Measurements from ENCODE around the gene INSYN1.
A peak's percentile ranks its signal among the peaks of the same experiment; 100 is the strongest.

The INSYN1 gene

DNA sequence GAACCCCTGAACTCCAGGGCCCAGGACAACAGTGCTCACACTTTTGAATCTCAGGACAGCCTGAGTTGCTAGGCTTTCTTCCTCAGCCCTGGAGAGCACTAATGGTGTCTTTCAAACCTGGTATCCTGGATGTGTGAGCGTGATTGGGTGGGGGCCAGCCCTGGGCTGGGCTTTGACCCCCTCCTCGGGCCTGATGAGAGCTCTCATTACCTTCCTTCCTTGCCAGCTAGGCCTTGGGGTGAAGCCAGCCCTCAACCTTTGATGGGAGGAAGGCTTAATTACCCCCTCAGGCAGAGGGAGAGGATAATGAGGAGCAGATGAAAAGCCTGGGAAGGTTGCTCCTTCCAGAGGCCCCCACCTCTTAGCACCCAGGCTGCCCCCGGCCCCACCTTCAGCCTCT, 31.1 kb upstream of the INSYN1 start:
- TF ChIP-seq, protein P1, sequence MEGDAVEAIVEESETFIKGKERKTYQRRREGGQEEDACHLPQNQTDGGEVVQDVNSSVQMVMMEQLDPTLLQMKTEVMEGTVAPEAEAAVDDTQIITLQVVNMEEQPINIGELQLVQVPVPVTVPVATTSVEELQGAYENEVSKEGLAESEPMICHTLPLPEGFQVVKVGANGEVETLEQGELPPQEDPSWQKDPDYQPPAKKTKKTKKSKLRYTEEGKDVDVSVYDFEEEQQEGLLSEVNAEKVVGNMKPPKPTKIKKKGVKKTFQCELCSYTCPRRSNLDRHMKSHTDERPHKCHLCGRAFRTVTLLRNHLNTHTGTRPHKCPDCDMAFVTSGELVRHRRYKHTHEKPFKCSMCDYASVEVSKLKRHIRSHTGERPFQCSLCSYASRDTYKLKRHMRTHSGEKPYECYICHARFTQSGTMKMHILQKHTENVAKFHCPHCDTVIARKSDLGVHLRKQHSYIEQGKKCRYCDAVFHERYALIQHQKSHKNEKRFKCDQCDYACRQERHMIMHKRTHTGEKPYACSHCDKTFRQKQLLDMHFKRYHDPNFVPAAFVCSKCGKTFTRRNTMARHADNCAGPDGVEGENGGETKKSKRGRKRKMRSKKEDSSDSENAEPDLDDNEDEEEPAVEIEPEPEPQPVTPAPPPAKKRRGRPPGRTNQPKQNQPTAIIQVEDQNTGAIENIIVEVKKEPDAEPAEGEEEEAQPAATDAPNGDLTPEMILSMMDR (conservative IDR thresholded peaks at IDR 0.05; ENCODE audit: low read depth, low read length): no peak
- no peak for DNase-seq (ENCODE audit: low read depth)
- H3K4me3 ChIP-seq (ENCODE audit: low read depth, low read length): no peak overlapping the region

- H3K4me3 ChIP-seq (ENCODE audit: low read depth, low read length): no peak overlapping the region
- DNase-seq (ENCODE audit: low read depth): no peak
- TF ChIP-seq, protein P1 (conservative IDR thresholded peaks at IDR 0.05; ENCODE audit: low read depth, low read length): no peak
Observed at GRCh38 chr15:73782344-73782959, 29.3 kb upstream of the INSYN1 start.

- H3K4me3 ChIP-seq (ENCODE audit: low read depth, low read length): no peak overlapping the region
- TF ChIP-seq, protein P1 (conservative IDR thresholded peaks at IDR 0.05; ENCODE audit: low read depth, low read length): peak; percentile 61
- peak; percentile 43 for DNase-seq (ENCODE audit: low read depth)
Observed at GRCh38 chr15:73781038-73781925, 28.1 kb upstream of the INSYN1 start.

GRCh38 chr15:73779974-73780373, 26.8 kb upstream of the INSYN1 start:
- TF ChIP-seq, protein P1 (conservative IDR thresholded peaks at IDR 0.05; ENCODE audit: low read depth, low read length): no peak
- no peak for DNase-seq (ENCODE audit: low read depth)
- H3K4me3 ChIP-seq (ENCODE audit: low read depth, low read length): no peak overlapping the region

DNA sequence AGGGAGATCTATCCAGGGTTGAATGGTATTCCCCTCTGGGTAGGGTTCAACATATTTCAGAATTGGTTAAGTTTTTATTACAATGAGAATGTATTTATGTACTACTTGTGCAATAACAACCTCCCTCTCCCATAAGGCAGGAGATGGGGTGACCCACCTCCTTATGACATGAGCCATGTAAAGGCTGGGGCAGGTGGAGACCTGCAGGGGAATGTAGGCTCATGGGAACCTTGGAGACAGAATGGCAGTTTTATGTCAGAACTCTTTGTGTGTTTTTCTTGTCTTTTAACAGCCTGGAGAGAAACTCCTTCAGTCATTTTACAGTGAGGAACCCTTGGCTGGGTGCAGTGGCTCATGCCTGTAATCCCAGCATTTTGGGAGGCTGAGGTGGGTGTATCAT, 24.6 kb upstream of the INSYN1 start:
- TF ChIP-seq, protein P1 (conservative IDR thresholded peaks at IDR 0.05; ENCODE audit: low read depth, low read length): no peak
- DNase-seq (ENCODE audit: low read depth): no peak
- H3K4me3 ChIP-seq (ENCODE audit: low read depth, low read length): no peak overlapping the region

GRCh38 chr15:73773428-73773827, 20.3 kb upstream of the INSYN1 start:
- TF ChIP-seq, protein P1 (conservative IDR thresholded peaks at IDR 0.05; ENCODE audit: low read depth, low read length): no peak
- DNase-seq (ENCODE audit: low read depth): no peak
- no peak overlapping the region for H3K4me3 ChIP-seq (ENCODE audit: low read depth, low read length)
